Hematopoietic multipotent progenitor cell treated with erythropoietin and hydrocortisone succinate and interleukin-3 and kit ligand, for 17 days (in vitro differentiated cells): ENCODE measurements around the gene LRIG1.
"Not testable (repeated sequence)": the region's sequence is repeated elsewhere in the genome, so short reads cannot be mapped to it uniquely, and the experiment has no call there.

ENCODE experiments used
- DNase-seq: peaks from one replicate; pipeline ENCODE4 v3.0.0-alpha.2; 2015; ENCODE audit warnings: low spot score

Gene LRIG1

DNA sequence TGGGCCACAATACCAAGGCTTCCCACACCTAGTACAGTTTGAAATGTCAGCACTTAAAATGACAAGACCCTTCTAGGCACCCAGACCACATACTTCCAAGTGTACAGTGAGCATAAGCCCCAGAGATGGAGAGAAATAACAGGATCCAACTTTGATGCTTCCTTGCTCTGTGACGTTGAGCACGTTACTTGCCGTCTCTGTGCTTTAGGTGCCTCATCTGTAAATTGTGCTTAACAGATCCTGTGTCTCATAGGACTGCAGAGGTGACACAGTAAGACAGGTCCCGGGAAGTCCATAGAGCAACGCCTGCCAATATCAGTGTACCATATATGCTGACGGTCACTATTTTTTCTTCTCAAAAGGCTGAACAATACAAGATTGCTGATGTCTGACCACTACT lies 59.1 kb downstream of the LRIG1 start:
- DNase-seq, result no peak

GRCh38 chr3:66441129-66441528 lies 59.7 kb downstream of the LRIG1 start:
- no peak for DNase-seq

DNA sequence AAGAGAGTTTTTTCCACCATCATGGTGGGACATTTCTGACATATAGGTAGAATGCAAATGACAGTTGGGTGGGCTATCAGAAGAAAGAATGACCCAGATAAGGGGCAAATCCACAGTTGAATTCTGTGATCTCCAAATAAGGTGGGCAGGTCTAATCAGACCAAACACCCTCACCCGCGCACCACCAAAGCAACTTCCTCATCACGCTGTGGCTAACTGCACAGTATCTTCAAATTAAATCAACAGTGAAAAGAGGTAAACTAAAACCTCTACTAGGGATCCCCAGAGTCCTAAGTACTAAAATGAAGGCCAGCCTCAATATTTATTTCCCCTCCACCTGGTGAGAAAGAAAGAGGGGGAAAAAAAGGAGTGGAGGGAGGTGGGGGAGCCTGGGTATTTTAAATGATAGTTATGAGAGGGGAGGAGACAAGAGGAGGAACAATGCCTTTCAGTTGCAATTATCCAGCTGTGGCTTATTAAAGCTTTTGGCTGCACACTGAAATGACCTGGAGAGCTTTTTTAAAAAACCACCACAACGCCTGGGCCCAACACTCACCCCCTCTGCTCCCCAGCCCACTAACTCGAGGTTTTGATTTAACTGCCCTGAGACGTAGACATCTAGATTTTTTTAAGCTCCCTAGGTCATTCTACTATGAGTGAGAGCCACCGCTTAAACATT lies 61.0 kb downstream of the LRIG1 start:
- DNase-seq, result no peak

DNA sequence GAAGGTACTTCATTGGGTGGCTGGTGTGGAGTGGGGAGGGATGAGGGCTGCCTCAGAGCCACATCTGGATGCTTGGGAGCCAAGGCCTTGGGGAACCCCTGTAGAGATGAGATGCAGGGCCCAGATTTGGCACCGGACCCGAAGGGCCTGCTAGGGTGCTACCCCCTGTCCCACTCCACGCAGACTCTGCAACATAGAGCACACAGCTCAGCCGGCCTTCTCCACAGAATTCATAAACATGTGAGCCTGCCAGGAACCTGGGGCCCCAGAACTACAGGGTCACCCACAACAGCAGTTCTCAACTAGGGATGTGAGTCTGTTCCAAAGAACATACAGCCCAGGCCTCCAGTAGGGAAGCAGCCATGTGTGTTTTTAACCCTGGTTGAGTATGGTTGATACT lies 62.8 kb downstream of the LRIG1 start:
- no peak for DNase-seq

GRCh38 chr3:66437341-66437929 lies 63.4 kb downstream of the LRIG1 start:
- DNase-seq, result no peak

GRCh38 chr3:66435989-66436388 lies 64.8 kb downstream of the LRIG1 start:
- no peak for DNase-seq

DNA sequence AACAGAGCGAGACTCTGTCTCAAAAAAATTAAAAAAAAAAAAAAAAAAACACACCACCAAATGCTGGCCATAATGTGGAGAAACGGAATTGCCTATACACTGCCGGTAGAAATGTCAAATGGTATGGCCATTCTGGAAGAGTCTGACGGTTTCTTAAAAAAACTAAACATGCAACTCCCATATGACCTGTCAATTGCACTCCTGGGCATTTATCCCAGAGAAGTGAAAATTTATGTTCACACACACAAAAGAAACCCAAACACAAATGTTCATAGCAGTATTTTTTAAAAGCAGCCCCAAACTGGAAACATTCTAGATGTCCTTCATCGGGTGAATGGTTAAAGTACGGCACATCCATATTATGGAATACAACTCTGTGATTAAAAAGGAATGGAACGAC lies 66.1 kb downstream of the LRIG1 start:
- no peak for DNase-seq

DNA sequence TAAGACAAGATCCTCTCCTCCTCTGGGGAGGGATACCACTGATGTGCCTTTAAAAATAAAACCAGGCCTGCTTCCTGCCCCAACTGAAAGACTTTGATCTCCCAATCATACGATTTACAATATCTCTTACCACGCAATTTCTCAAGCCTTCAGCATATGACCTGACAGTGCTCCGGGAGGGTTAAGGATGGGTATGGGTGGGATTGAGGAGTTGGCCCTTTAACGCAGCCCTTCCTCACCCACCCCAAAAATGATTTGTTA lies 67.4 kb downstream of the LRIG1 start:
- DNase-seq, result no peak

GRCh38 chr3:66432767-66433521 lies 67.9 kb downstream of the LRIG1 start:
- no peak for DNase-seq

- DNase-seq, result no peak
These were observed 68.6 kb downstream of the LRIG1 start for GRCh38 chr3:66432041-66432766.

DNA sequence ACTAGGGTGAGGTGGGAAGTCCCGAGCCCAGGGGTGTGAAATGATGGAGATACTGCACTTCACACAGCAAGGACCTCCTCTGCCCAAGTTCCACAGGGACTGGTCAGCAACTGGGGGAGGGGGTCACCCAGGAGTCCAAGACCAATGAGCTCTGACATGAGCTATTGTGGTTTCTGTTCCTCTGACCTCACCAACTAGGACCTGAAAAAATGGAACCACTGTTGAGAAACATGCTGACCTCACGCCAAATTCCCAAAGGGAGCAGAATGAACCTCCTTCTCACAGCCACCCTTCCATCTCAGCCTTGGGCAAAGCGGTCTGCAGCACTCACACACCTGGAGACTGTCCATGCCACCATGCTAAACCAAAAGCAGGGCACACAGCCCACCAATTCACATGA lies 69.3 kb downstream of the LRIG1 start:
- DNase-seq, result no peak

- DNase-seq, result no peak
These were observed 69.9 kb downstream of the LRIG1 start for GRCh38 chr3:66430876-66431275.

GRCh38 chr3:66428733-66429132 lies 72.1 kb downstream of the LRIG1 start:
- DNase-seq, result no peak

GRCh38 chr3:66427951-66428474 lies 72.8 kb downstream of the LRIG1 start:
- DNase-seq, result no peak

DNA sequence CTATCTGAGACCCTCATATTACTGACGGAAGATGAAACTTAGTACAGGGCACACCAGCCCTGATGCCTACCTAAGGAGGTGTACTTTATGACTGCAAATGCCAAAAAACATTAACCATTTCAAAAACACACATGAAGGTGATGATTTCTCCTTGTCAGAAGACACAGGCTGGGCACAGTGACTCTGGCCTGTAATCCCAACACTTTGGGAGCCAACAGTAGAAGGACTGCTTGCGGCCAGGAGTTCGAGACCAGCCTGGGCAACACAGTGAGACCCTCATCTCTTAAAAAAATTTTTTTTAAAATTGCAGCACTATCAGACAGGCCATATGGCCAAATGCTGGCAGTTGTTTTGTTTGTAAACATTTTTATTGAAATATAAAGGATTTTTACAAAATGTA lies 73.5 kb downstream of the LRIG1 start:
- no peak for DNase-seq

DNA sequence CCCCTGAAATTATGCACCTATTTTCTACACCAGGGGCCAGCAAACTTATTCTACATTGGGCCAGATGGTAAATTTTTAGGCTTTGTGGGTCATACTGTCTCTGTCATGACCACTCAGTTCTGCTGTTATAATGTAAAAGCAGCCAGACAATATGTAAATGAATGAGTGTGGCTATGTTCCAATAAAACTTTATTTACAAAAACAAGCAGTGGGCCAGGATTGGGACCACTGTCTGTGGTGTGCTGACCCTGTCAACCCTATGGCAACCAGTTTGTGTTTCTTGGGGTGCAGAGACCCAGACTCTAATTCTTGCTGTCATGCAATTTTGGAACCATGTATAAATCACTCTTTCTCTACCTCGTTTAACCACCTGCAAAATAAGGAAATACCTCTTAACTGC lies 74.7 kb downstream of the LRIG1 start:
- no peak for DNase-seq

- no peak for DNase-seq
These were observed 75.2 kb downstream of the LRIG1 start for GRCh38 chr3:66425576-66426114.

GRCh38 chr3:66425032-66425431 lies 75.8 kb downstream of the LRIG1 start:
- DNase-seq, result no peak

DNA sequence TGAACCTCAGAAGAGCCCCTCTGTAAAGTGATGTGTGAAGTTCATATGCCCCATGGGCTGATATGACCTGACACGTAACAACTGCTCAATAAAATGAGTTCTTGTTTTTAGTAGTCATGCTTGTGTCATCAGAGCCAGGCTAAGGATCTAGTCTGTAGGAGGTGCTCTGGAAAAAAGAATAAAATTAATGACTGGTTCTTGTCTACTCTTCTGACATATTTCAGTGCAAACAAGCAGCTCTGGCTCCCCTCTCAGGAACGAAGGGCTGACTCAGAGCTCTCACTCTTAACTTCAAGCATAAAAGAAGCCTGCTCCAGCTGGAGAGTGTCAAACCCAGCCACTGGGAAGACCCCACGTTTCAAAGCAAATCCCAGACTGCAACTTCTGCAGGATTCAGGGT lies 77.0 kb downstream of the LRIG1 start:
- DNase-seq, result no peak

GRCh38 chr3:66421893-66422292 lies 78.9 kb downstream of the LRIG1 start:
- DNase-seq, result not testable (repeated sequence)

DNA sequence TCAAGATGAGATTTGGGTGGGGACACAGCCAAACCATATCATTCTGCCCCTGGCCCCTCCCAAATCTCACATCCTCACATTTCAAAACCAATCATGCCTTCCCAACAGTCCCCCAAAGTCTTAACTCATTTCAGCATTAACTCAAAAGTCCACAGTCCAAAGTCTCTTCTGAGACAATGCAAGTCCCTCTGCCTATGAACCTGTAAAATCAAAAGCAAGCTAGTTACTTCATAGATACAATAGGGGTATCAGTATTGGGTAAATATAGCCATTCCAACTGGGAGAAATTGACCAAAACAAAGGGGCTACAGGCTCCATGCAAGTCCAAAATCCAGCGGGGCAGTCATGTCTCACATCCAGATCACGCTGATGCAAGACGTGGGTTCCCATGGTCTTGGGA lies 79.7 kb downstream of the LRIG1 start:
- not testable (repeated sequence) for DNase-seq

GRCh38 chr3:66419036-66419435 lies 81.8 kb downstream of the LRIG1 start:
- no peak for DNase-seq
